Measurements from ENCODE around the gene FAM107B.

FAM107B gene

DNA sequence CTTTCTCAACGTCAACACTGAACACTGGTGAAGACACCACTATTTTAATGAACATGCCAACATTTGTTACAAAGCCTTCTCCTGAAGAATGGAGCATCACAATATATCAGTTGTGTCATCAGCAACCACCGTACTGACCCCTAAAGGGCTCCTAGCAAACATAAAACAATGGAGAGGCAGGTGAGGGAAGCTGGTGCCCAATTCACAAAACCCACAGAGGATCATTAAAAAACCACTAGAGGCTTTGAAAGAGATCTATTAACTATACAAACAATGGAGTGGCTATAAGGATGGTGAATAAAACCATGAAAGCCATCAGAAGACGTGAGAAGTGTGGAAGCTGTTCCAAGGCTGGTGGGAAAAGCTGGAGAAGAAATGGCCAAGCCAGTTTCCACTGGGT lies 150.8 kb downstream of the FAM107B start:
- no peak for TF ChIP-seq TCF12 (IDR thresholded peaks at IDR 0.05; ENCODE audit: low read depth)
- TF ChIP-seq, protein P1, sequence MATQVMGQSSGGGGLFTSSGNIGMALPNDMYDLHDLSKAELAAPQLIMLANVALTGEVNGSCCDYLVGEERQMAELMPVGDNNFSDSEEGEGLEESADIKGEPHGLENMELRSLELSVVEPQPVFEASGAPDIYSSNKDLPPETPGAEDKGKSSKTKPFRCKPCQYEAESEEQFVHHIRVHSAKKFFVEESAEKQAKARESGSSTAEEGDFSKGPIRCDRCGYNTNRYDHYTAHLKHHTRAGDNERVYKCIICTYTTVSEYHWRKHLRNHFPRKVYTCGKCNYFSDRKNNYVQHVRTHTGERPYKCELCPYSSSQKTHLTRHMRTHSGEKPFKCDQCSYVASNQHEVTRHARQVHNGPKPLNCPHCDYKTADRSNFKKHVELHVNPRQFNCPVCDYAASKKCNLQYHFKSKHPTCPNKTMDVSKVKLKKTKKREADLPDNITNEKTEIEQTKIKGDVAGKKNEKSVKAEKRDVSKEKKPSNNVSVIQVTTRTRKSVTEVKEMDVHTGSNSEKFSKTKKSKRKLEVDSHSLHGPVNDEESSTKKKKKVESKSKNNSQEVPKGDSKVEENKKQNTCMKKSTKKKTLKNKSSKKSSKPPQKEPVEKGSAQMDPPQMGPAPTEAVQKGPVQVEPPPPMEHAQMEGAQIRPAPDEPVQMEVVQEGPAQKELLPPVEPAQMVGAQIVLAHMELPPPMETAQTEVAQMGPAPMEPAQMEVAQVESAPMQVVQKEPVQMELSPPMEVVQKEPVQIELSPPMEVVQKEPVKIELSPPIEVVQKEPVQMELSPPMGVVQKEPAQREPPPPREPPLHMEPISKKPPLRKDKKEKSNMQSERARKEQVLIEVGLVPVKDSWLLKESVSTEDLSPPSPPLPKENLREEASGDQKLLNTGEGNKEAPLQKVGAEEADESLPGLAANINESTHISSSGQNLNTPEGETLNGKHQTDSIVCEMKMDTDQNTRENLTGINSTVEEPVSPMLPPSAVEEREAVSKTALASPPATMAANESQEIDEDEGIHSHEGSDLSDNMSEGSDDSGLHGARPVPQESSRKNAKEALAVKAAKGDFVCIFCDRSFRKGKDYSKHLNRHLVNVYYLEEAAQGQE (IDR thresholded peaks at IDR 0.05; ENCODE audit: low read depth), result no peak
- no peak for TF ChIP-seq EGR1 (IDR thresholded peaks at IDR 0.05)
- TF ChIP-seq TEAD4 (IDR thresholded peaks at IDR 0.05), result no peak
- no peak for TF ChIP-seq RAD21 (IDR thresholded peaks at IDR 0.05; ENCODE audit: low read depth)
- no peak for TF ChIP-seq TAF1 (IDR thresholded peaks at IDR 0.05; ENCODE audit: low read depth)
- TF ChIP-seq EP300 (IDR thresholded peaks at IDR 0.05; ENCODE audit: borderline replicate concordance), result no peak
- no peak for TF ChIP-seq CREB1 (IDR thresholded peaks at IDR 0.05; ENCODE audit: low read depth)
- TF ChIP-seq FOXM1 (IDR thresholded peaks at IDR 0.05; ENCODE audit: borderline replicate concordance, low read depth), result no peak
- TF ChIP-seq, protein P2, sequence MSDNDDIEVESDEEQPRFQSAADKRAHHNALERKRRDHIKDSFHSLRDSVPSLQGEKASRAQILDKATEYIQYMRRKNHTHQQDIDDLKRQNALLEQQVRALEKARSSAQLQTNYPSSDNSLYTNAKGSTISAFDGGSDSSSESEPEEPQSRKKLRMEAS (IDR thresholded peaks at IDR 0.05), result no peak
- TF ChIP-seq, protein P3, sequence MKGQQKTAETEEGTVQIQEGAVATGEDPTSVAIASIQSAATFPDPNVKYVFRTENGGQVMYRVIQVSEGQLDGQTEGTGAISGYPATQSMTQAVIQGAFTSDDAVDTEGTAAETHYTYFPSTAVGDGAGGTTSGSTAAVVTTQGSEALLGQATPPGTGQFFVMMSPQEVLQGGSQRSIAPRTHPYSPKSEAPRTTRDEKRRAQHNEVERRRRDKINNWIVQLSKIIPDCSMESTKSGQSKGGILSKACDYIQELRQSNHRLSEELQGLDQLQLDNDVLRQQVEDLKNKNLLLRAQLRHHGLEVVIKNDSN (IDR thresholded peaks at IDR 0.05), result no peak

DNA sequence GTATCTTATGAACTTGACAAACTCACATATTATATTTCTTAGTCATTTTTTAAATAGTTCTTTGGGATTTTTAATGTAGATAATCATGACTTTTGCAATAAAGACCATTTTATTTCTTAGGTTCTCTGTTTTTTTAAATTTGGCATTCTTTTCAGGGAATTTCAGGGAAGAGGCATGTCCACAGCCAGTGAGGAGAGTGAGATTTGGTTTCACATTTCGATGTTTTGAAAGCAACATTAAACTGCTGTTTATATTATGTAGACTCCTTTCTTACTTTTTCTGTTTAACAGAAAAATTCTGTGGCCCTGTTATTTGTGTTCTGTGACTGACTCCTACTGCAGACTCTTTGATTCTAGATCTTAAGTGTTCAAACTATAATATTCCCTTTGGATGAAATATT lies 153.7 kb downstream of the FAM107B start:
- TF ChIP-seq YY1 (IDR thresholded peaks at IDR 0.05; ENCODE audit: low read depth) (no peak), FOXM1 (IDR thresholded peaks at IDR 0.05; ENCODE audit: borderline replicate concordance, low read depth) (no peak), CEBPB (IDR thresholded peaks at IDR 0.05) (no peak)
- TF ChIP-seq, protein P1 (IDR thresholded peaks at IDR 0.05; ENCODE audit: low read depth), result no peak
- TF ChIP-seq, protein P3 (IDR thresholded peaks at IDR 0.05), result no peak

DNA sequence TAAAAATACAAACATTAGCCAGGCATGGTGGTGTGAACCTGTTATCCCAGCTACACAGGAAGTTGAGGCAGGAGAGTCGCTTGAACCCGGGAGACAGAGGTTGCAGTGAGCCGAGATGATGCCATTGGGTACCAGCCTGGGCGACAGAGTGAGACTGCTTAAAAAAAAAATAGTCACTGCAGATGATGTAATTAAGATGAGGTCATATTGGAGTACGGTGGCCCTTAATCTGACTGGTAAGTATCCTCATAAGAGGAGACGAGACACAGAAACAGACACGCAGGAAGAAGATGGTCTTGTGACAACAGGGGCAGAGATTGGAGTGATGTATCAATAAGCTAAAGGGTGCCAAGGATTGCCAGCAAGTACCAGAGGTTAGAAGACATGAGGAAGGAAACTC lies 156.0 kb downstream of the FAM107B start:
- TF ChIP-seq NFIC (IDR thresholded peaks at IDR 0.05) (no peak), CEBPB (IDR thresholded peaks at IDR 0.05) (no peak), TEAD4 (IDR thresholded peaks at IDR 0.05) (no peak), TCF12 (IDR thresholded peaks at IDR 0.05; ENCODE audit: low read depth) (no peak), YY1 (IDR thresholded peaks at IDR 0.05; ENCODE audit: low read depth) (no peak), EP300 (IDR thresholded peaks at IDR 0.05; ENCODE audit: borderline replicate concordance) (no peak), CREB1 (IDR thresholded peaks at IDR 0.05; ENCODE audit: low read depth) (no peak), EGR1 (IDR thresholded peaks at IDR 0.05) (no peak), RAD21 (IDR thresholded peaks at IDR 0.05; ENCODE audit: low read depth) (no peak), FOXM1 (IDR thresholded peaks at IDR 0.05; ENCODE audit: borderline replicate concordance, low read depth) (no peak), TAF1 (IDR thresholded peaks at IDR 0.05; ENCODE audit: low read depth) (no peak)
- TF ChIP-seq, protein P1 (IDR thresholded peaks at IDR 0.05; ENCODE audit: low read depth), result no peak

DNA sequence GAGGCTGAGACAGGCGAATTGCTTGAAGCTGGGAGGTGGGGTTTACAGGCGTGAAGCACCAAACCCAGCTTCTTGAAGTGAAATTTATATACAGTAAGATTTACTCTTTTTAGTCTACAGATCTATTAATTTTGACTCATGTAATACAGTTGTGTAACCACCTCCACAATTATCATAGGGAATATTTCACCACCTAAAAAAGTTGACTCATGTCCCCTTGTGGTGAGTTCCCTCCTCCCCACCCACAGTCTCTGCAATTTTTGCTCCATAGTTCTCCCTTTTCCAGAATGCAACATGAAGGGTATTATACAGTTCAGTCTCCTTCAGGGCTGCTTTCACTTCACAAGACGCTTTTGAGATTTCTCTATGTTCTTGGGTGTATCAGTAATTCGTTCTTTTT lies 156.8 kb downstream of the FAM107B start:
- TF ChIP-seq, protein P2 (IDR thresholded peaks at IDR 0.05), result no peak
- TF ChIP-seq ZBTB7A (IDR thresholded peaks at IDR 0.05; ENCODE audit: low read depth), result no peak

DNA sequence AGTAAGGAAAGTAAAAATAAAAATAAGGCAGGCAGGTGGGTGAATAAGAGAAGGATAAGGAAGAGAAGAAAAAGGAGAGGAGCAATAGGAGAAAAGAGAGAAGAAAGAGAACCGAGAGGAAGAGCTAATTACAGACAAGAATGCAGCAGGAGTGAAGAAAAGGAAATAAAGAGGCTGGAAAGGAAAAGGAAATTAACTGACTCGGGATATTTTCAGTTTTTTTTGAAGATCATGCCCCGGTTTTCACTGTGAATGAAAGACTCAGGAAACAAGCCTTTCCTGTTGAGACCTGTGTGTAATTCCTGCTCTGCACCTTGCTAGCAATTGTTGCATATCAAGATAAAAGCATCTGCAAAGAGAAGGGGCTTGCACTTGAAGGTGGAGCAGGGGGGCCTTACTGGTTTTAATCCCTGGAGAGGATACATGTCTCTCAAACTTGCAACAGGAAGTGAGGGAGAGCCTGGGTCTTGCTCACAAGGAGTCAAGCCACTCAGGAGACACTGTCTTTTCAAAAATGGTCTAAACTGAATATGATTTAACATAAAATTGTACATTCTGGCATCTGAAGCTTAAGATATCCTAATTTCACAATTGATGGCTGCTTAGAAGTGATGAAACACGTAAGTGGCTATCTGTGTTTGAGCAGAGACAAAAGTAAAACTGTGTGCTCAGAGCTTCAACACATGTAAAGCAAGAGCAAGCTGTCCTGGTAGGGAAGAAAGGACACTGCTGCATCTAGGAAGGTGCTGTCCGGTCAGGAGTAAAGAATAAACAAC lies 157.6 kb downstream of the FAM107B start:
- TF ChIP-seq CEBPB (IDR thresholded peaks at IDR 0.05) (no peak), TAF1 (IDR thresholded peaks at IDR 0.05; ENCODE audit: low read depth) (no peak), TEAD4 (IDR thresholded peaks at IDR 0.05) (no peak), FOXM1 (IDR thresholded peaks at IDR 0.05; ENCODE audit: borderline replicate concordance, low read depth) (no peak), ZBTB7A (IDR thresholded peaks at IDR 0.05; ENCODE audit: low read depth) (no peak), CREB1 (IDR thresholded peaks at IDR 0.05; ENCODE audit: low read depth) (no peak)
- TF ChIP-seq, protein P2 (IDR thresholded peaks at IDR 0.05), result no peak
- TF ChIP-seq, protein P1 (IDR thresholded peaks at IDR 0.05; ENCODE audit: low read depth), result no peak
